ENCODE measurements around the gene P2RX7. TPM values are rescaled to one million over a fixed set of nuclear protein-coding genes. Genes with fewer than 3 reads are reported as not detected.
"Not testable (repeated sequence)": the region's sequence is repeated elsewhere in the genome, so short reads cannot be mapped to it uniquely, and the experiment has no call there.

P2RX7 gene
- total RNA-seq, 1 donor from 2014 or later, result under 0.01 TPM

- H3K4me3 ChIP-seq (ENCODE audit: low read depth, low read length), result no peak overlapping the region
- DNase-seq (ENCODE audit: low read depth), result no peak
- peaks cover 4% of the 10 kb centered on the region for H3K27me3 ChIP-seq (ENCODE audit: control insufficient read depth, insufficient read depth, low read length)
- H3K36me3 ChIP-seq (ENCODE audit: control insufficient read depth, insufficient read depth, low read length), result no peaks in the 10 kb centered on the region
- TF ChIP-seq CTCF (IDR thresholded peaks at IDR 0.05; ENCODE audit: insufficient read depth, low read length, severe bottlenecking), result no peak
- no peak for FAIRE-seq
Observed at GRCh38 chr12:121156365-121156764, 23.7 kb downstream of the P2RX7 start.

- TF ChIP-seq CTCF (IDR thresholded peaks at IDR 0.05; ENCODE audit: insufficient read depth, low read length, severe bottlenecking), result no peak
- FAIRE-seq (no peak), DNase-seq (ENCODE audit: low read depth) (no peak)
- Histone ChIP-seq H3K36me3 (ENCODE audit: control insufficient read depth, insufficient read depth, low read length) (no peaks in the 10 kb centered on the region), H3K4me3 (ENCODE audit: low read depth, low read length) (no peak overlapping the region), H3K27me3 (ENCODE audit: control insufficient read depth, insufficient read depth, low read length) (peaks cover 4% of the 10 kb centered on the region)
Observed at GRCh38 chr12:121158085-121158484, 25.4 kb downstream of the P2RX7 start.

- not testable (repeated sequence) for DNase-seq (ENCODE audit: low read depth); FAIRE-seq; H3K4me3 ChIP-seq (ENCODE audit: low read depth, low read length); H3K36me3 ChIP-seq (ENCODE audit: control insufficient read depth, insufficient read depth, low read length); H3K27me3 ChIP-seq (ENCODE audit: control insufficient read depth, insufficient read depth, low read length)
Observed at GRCh38 chr12:121158728-121159351, 26.2 kb downstream of the P2RX7 start.

- DNase-seq (ENCODE audit: low read depth), result no peak
- H3K27me3 ChIP-seq (ENCODE audit: control insufficient read depth, insufficient read depth, low read length), result peaks cover 4% of the 10 kb centered on the region
- no peak overlapping the region for H3K4me3 ChIP-seq (ENCODE audit: low read depth, low read length)
- no peaks in the 10 kb centered on the region for H3K36me3 ChIP-seq (ENCODE audit: control insufficient read depth, insufficient read depth, low read length)
- FAIRE-seq, result no peak
- no peak for TF ChIP-seq CTCF (IDR thresholded peaks at IDR 0.05; ENCODE audit: insufficient read depth, low read length, severe bottlenecking)
Observed at GRCh38 chr12:121159467-121160307, 27.0 kb downstream of the P2RX7 start.

- no peak for DNase-seq (ENCODE audit: low read depth)
- TF ChIP-seq CTCF (IDR thresholded peaks at IDR 0.05; ENCODE audit: insufficient read depth, low read length, severe bottlenecking), result no peak
- Histone ChIP-seq H3K27me3 (ENCODE audit: control insufficient read depth, insufficient read depth, low read length) (peaks cover 3% of the 10 kb centered on the region), H3K4me3 (ENCODE audit: low read depth, low read length) (no peak overlapping the region), H3K36me3 (ENCODE audit: control insufficient read depth, insufficient read depth, low read length) (no peaks in the 10 kb centered on the region)
- no peak for FAIRE-seq
Observed at GRCh38 chr12:121162384-121162783, 29.7 kb downstream of the P2RX7 start.

GRCh38 chr12:121162985-121163384 lies 30.3 kb downstream of the P2RX7 start:
- H3K27me3 ChIP-seq (ENCODE audit: control insufficient read depth, insufficient read depth, low read length), result peaks cover under 1% of the 10 kb centered on the region
- DNase-seq (ENCODE audit: low read depth) (no peak), FAIRE-seq (no peak)
- H3K36me3 ChIP-seq (ENCODE audit: control insufficient read depth, insufficient read depth, low read length), result no peaks in the 10 kb centered on the region
- H3K4me3 ChIP-seq (ENCODE audit: low read depth, low read length), result no peak overlapping the region
- no peak for TF ChIP-seq CTCF (IDR thresholded peaks at IDR 0.05; ENCODE audit: insufficient read depth, low read length, severe bottlenecking)

GRCh38 chr12:121164839-121165238 lies 32.2 kb downstream of the P2RX7 start:
- H3K36me3 ChIP-seq (ENCODE audit: control insufficient read depth, insufficient read depth, low read length); H3K4me3 ChIP-seq (ENCODE audit: low read depth, low read length); FAIRE-seq; DNase-seq (ENCODE audit: low read depth); H3K27me3 ChIP-seq (ENCODE audit: control insufficient read depth, insufficient read depth, low read length): not testable (repeated sequence)

Measured in bronchial epithelial cell (primary cell).